ENCODE results near the gene RXRG.
A peak's percentile ranks its signal among the peaks of the same experiment; 100 is the strongest.

RXRG gene

DNA sequence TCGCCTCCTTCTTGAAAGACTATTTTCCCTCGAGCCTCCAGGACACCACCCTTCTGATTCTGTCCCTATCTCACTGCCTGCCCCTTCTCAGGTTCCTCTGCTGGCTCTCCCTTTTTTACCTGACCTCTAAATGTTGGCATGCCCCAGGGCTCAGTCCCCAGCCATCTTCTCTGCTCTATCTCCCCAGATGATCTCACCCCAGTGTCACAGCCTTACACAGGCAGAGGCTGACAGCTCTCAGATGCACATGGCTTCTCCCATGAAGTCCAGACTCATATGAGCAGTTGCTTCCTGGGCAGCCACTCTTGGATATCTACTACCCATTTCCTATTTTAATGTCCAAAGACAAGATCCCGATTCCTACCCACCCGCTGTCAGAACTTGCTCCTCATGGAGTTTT is 37.5 kb downstream of the RXRG start:
- no peaks in the 10 kb centered on the region for H3K4me1 Mint-ChIP-seq
- H3K4me3 Mint-ChIP-seq = no peak overlapping the region
- no peak overlapping the region for H3K27ac Mint-ChIP-seq
- ATAC-seq (no peak), DNase-seq (ENCODE audit: low spot score in 2 of 2) (no peak)
- no peaks in the 10 kb centered on the region for H3K9me3 Mint-ChIP-seq
- no peaks in the 10 kb centered on the region for H3K36me3 Mint-ChIP-seq

DNA sequence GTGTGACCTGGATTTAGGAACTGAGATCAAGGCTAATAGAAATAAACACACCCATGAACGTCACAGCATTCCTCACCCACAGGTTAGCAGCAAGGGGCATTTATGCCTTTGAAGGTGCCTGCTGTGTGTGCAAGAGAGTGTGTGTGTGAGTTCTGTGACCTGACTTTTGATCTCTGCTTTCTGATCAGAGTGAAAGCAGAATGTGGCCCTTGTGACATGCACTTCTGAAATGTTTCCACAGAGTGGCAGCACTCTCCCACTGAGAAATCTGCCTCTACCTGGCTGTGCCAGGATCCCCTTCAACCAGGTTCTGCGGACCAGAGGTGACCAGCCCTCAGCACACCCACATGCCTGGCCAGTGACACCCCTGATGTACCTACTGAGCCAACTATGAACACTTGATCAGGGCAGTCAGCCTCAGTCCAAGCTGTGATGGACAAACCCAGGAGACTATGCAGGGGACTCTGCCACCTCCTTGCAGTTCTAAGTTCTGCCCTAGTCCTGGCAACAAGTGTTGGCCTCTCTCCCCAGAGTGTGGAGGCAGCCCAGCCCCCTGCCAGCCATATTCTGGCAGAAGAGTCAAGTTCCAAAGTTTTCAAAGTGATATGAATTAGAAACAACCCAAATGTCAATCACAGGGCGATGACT is 41.0 kb downstream of the RXRG start:
- H3K36me3 Mint-ChIP-seq = no peaks in the 10 kb centered on the region
- no peaks in the 10 kb centered on the region for H3K4me1 Mint-ChIP-seq
- no peak overlapping the region for H3K4me3 Mint-ChIP-seq
- DNase-seq (ENCODE audit: low spot score in 2 of 2) = no peak
- H3K27ac Mint-ChIP-seq = no peak overlapping the region
- ATAC-seq = peak; percentile 50
- H3K9me3 Mint-ChIP-seq = no peaks in the 10 kb centered on the region

DNA sequence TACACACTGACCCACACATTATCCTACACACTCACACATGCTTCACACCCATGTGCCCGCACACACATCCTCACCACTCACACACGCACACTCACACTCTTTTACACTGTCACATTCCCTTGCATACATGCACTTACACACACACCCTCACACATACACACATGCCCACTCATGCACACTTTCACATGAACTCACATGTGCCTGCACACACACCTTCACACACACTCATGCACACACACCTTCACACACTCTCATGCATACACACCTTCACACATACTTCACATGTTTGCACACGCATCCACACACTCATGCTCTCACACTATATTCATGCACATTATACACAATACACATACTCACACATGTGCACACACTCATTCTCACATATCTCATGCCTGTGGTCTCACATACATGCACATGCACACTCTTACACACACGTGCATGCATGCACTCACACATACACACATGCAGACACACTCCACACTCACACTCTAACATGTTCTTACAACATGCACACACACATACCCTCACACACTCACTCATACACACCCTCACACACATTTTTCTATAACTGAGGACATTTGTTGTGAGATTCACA is 42.3 kb downstream of the RXRG start:
- Mint-ChIP-seq H3K4me3 (no peak overlapping the region), H3K4me1 (peaks cover 2% of the 10 kb centered on the region), H3K27ac (no peak overlapping the region), H3K9me3 (no peaks in the 10 kb centered on the region), H3K36me3 (no peaks in the 10 kb centered on the region)
- ATAC-seq = no peak
- no peak for DNase-seq (ENCODE audit: low spot score in 2 of 2)

DNA sequence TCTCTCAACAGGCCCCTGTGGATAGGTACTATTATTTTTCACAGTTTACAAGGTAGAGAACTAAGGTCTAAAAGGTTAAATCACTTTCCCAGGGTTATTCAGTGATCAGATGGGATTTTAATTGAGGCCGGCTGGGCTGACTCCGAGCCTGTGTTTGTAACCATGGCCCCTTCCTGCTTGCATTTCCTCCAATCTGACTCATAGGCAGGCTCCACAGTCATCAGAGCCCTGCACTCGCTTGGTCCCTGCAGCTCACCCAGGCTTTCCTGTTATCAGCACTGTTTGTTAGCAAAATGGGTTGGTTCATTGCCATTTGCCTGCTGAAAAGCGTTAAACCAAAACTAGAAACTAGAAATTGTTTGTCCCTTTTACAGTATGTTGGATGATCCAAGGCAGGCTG is 47.0 kb downstream of the RXRG start:
- peak; percentile 73 for ATAC-seq
- peaks cover 6% of the 10 kb centered on the region for H3K36me3 Mint-ChIP-seq
- H3K9me3 Mint-ChIP-seq = no peaks in the 10 kb centered on the region
- H3K4me1 Mint-ChIP-seq = peaks cover 12% of the 10 kb centered on the region
- H3K27ac Mint-ChIP-seq = no peak overlapping the region
- no peak overlapping the region for H3K4me3 Mint-ChIP-seq
- no peak for DNase-seq (ENCODE audit: low spot score in 2 of 2)

- H3K9me3 Mint-ChIP-seq = no peaks in the 10 kb centered on the region
- H3K4me1 Mint-ChIP-seq = peaks cover 17% of the 10 kb centered on the region
- ATAC-seq (no peak), DNase-seq (ENCODE audit: low spot score in 2 of 2) (no peak)
- H3K4me3 Mint-ChIP-seq = no peak overlapping the region
- no peak overlapping the region for H3K27ac Mint-ChIP-seq
- peaks cover 9% of the 10 kb centered on the region for H3K36me3 Mint-ChIP-seq
Measured at GRCh38 chr1:165395901-165396300, 49.0 kb downstream of the RXRG start.

DNA sequence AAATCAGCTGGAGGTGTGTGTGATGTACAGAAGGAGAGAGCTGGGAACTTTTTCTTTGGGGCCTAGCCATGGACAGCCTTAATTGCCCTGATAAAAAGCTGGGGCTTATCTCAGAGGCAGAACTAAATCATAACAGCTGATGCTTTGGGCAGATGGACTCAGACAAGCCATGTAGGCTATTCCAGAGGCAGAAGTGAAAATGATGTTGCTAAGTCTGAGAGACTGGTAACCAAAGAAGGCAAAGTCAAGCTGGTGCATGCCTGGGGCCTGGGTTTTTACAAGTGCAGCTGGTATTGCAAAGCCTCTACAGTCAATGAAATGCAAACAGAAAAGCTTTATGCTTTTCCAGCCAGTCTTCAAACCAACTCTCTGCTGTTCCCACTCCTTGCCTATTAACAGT is 49.4 kb downstream of the RXRG start:
- Mint-ChIP-seq H3K36me3 (peaks cover 9% of the 10 kb centered on the region), H3K4me1 (peaks cover 17% of the 10 kb centered on the region), H3K9me3 (no peaks in the 10 kb centered on the region), H3K27ac (no peak overlapping the region), H3K4me3 (no peak overlapping the region)
- no peak for ATAC-seq
- no peak for DNase-seq (ENCODE audit: low spot score in 2 of 2)

GRCh38 chr1:165392634-165393571 is 52.0 kb downstream of the RXRG start:
- Mint-ChIP-seq H3K4me1 (peaks cover 17% of the 10 kb centered on the region), H3K27ac (peak overlapping the region; percentile 83), H3K4me3 (peak overlapping the region; percentile 47), H3K9me3 (no peaks in the 10 kb centered on the region), H3K36me3 (peaks cover 9% of the 10 kb centered on the region)
- peak; percentile 97 for ATAC-seq
- peak; percentile 73 to 91 for DNase-seq (ENCODE audit: low spot score in 2 of 2)

GRCh38 chr1:165389609-165390008 is 55.3 kb downstream of the RXRG start:
- peak; percentile 20 for ATAC-seq
- H3K4me3 Mint-ChIP-seq = no peak overlapping the region

DNA sequence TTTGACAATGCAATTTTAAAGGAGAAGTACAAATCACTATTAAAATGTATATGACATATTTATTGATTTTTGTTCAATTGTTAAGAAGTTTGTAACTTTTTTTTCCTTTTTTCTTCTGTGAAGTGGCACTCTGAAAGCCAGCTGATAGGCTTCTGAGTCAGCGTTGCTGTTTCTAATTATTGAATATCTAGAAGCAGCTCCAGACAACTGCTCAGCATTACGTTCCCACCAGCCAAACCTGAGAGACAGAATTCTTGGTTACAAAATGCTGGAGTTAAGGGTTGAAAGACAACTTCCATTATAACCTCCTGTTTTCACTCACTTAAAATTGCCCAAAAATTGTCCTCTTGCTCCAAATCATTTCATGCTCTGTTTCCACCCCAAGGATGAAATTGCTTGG is 57.0 kb downstream of the RXRG start:
- no peak for DNase-seq (ENCODE audit: low spot score in 2 of 2)
- Mint-ChIP-seq H3K27ac (no peak overlapping the region), H3K4me3 (no peak overlapping the region), H3K36me3 (peaks cover 3% of the 10 kb centered on the region), H3K4me1 (peaks cover 5% of the 10 kb centered on the region), H3K9me3 (no peaks in the 10 kb centered on the region)
- ATAC-seq = no peak

More at GRCh38 chr1:165389609-165390008, 55.3 kb downstream of the RXRG start:
- no peaks in the 10 kb centered on the region for H3K9me3 Mint-ChIP-seq
- no peak overlapping the region for H3K27ac Mint-ChIP-seq
- H3K36me3 Mint-ChIP-seq = peaks cover 9% of the 10 kb centered on the region
- no peak for DNase-seq (ENCODE audit: low spot score in 2 of 2)
- peaks cover 12% of the 10 kb centered on the region for H3K4me1 Mint-ChIP-seq

DNA sequence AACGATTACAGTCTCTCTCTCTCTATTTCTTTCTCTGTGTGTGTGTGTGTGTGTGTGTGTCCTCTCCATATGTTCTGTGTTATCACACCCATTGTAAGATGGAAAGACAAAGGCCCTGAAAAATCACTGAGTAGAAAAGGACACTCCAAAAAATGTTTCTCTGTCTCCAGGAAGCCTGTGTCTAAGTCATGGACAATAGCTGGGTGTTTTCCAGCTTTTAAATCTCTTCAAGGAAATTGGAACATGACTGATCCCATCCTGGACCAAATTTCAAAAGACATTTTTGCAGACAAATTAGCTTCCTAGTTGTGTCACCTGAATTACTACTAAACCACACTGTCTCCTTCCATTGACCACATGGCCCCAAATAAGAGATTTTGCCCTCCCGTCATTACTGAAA is 57.4 kb downstream of the RXRG start:
- ATAC-seq = no peak
- no peak for DNase-seq (ENCODE audit: low spot score in 2 of 2)
- Mint-ChIP-seq H3K9me3 (no peaks in the 10 kb centered on the region), H3K36me3 (no peaks in the 10 kb centered on the region), H3K4me3 (no peak overlapping the region), H3K4me1 (peaks cover under 1% of the 10 kb centered on the region), H3K27ac (no peak overlapping the region)

DNA sequence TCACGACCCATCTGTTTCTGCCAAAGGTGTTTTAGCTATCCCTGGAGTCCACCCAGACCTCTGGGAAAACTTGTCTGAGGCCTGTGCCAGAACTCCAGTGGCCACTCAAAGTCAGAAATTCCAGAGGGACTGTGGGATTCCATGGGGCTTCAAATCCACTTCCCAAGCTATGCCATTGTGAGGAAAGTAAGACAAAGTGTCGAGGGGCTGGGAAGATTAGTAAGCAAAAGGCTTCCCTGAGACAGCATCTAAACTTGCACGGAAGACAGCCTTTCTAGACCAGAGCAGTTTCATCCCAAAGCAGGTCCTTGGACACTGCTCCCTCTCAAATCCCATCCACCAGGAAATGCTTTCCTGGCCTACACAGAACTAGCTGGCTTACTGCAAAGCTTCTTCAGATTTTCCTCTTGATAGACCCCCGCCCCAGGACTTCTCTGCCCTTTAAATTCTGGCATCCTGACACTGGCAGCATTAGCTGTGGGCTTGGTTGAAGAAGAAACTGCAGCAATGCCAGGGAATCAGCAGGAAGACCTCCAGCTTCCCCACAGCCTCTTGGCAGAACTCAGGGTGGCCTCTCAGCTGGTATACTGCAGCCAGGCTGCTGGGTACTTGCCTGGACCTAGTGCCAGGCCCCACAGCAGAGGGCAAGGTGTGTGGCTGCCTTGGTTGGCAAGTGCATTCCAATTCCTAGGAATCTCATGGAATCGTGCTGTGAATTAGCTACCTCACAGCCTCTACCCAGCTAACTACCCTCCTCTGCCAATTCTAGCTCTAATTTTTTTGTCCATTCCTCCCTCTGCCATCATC is 61.1 kb downstream of the RXRG start:
- DNase-seq (ENCODE audit: low spot score in 2 of 2) = no peak
- ATAC-seq = no peak
- Mint-ChIP-seq H3K36me3 (no peaks in the 10 kb centered on the region), H3K4me3 (no peak overlapping the region), H3K4me1 (no peaks in the 10 kb centered on the region), H3K27ac (no peak overlapping the region), H3K9me3 (no peaks in the 10 kb centered on the region)

DNA sequence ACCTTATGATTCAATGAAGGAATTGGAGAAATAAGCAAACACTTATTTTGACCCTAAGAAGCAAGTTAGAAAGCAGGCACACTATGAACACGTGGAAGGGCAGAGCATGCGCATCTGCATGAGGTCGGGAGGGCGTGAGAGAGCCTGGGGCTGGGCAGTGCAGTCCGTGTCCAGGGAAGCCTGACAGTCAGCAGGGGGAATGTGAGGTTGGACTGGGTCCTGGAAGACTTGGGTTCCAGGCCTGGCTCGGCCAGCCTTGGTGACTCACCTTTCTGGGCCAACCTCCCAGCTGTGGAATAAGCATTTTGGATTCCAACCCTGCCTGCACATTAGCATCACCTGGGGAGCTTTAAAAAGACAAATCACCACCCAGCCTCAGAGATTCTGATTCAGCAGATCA is 61.9 kb downstream of the RXRG start:
- Mint-ChIP-seq H3K9me3 (no peaks in the 10 kb centered on the region), H3K4me1 (no peaks in the 10 kb centered on the region), H3K27ac (no peak overlapping the region), H3K4me3 (no peak overlapping the region), H3K36me3 (no peaks in the 10 kb centered on the region)
- no peak for DNase-seq (ENCODE audit: low spot score in 2 of 2)
- no peak for ATAC-seq

DNA sequence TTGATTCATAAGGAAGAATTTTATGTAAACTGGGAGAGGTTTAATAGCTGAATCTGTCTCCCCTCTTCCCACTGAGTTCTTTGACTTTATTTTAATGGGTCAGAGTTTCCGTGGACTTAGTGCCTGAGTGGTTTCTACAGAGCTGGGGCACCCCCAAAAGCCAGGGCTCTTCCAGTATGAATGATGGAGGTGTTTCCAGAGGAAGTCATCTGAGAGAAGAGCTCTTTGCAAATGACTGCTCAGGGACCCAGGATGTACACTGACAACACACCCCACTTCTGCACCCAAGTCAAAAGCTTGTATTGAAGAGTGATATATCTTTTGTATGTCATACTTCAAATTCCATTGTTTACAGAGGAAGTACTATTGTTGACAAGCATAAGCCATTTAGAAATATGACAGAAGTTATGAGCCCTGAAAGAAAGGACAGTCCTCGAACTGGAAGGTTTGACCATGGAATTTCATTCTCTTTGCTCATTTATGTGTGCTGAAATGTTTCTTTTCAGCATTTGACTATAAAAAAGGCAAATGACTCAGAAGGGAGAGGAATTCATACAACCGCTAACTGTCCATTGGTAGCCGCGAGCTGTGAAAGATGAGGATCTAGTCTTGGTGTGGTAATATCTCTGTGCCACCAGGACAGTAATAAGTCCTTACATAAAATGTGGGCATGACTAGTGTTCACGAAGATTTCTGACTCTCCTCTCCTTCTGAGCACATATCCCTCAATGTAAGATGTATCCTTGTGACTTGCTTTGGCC is 63.0 kb downstream of the RXRG start:
- H3K36me3 Mint-ChIP-seq = no peaks in the 10 kb centered on the region
- no peak for DNase-seq (ENCODE audit: low spot score in 2 of 2)
- H3K4me1 Mint-ChIP-seq = peaks cover 3% of the 10 kb centered on the region
- H3K9me3 Mint-ChIP-seq = no peaks in the 10 kb centered on the region
- no peak for ATAC-seq
- no peak overlapping the region for H3K27ac Mint-ChIP-seq
- H3K4me3 Mint-ChIP-seq = no peak overlapping the region

DNA sequence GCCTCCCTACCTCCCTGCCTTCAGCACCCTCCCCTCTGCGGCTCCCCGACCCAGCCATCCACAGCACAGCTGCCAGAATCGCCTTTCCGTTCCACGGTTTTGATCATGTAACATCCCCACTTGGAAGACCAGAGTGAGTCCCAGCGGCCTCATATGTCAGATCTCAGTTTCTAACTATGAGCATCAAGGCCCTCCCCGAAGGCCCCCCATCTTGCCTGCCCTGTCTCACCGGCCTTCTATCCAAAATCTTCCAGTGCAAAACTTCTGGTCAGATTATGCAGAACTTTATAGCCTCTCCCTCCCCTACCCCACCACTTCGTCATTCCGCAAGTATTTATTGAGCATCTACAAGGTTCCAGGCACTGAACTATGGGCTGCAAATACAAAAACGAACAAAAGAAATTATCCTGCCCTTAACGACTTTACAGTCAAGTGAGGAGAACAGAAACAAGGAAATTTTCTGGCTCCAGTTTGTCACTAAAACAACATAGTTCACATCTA is 68.1 kb downstream of the RXRG start:
- ATAC-seq = peak; percentile 46
- Mint-ChIP-seq H3K27ac (peak overlapping the region; percentile 48), H3K9me3 (no peaks in the 10 kb centered on the region), H3K36me3 (no peaks in the 10 kb centered on the region), H3K4me1 (peaks cover 20% of the 10 kb centered on the region), H3K4me3 (peak overlapping the region; percentile 66)
- DNase-seq (ENCODE audit: low spot score in 2 of 2) = no peak
